ENCODE data around the gene ULK1. TPM values are rescaled to one million over a fixed set of nuclear protein-coding genes. Genes with fewer than 3 reads are reported as not detected.

Gene ULK1
- total RNA-seq, 2 donors from 2014 or later, result 23.2 to 40.6 TPM

DNA sequence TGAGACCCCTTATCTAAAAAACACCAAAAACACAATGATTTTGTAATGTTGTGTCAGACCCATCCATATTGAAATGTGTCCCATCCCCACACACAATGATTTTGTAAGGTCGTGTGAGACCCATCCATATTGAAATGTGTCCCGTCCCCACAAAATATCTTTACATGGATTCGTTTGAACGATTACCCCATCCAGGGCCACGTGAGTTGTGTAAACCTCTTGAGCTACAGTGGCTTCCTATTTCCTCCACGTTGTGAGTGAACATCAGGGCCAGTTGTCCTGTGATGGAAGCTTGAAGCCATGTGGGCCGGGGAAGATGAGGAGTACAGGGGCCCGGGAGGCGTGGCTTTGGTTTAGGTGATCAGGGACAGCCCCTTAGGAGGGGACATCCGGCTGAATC, 27.0 kb upstream of the ULK1 start:
- ATAC-seq (ENCODE audit: insufficient number of reproducible peaks, low FRiP score, low read depth), result no peak
- no peaks in the 10 kb centered on the region for H3K9me3 ChIP-seq
- no peak for DNase-seq (ENCODE audit: low spot score)
- no peak overlapping the region for H3K4me3 ChIP-seq
- H3K4me1 ChIP-seq (ENCODE audit: control insufficient read depth in 1 of 2, low read depth in 2 of 2), result no peaks in the 10 kb centered on the region
- H3K27me3 ChIP-seq (replicated peaks; ENCODE audit: insufficient read depth), result no peaks in the 10 kb centered on the region
- TF ChIP-seq, protein P1, sequence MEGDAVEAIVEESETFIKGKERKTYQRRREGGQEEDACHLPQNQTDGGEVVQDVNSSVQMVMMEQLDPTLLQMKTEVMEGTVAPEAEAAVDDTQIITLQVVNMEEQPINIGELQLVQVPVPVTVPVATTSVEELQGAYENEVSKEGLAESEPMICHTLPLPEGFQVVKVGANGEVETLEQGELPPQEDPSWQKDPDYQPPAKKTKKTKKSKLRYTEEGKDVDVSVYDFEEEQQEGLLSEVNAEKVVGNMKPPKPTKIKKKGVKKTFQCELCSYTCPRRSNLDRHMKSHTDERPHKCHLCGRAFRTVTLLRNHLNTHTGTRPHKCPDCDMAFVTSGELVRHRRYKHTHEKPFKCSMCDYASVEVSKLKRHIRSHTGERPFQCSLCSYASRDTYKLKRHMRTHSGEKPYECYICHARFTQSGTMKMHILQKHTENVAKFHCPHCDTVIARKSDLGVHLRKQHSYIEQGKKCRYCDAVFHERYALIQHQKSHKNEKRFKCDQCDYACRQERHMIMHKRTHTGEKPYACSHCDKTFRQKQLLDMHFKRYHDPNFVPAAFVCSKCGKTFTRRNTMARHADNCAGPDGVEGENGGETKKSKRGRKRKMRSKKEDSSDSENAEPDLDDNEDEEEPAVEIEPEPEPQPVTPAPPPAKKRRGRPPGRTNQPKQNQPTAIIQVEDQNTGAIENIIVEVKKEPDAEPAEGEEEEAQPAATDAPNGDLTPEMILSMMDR (IDR thresholded peaks at IDR 0.05), result no peak
- no peak overlapping the region for H3K27ac ChIP-seq
- H3K36me3 ChIP-seq, result no peaks in the 10 kb centered on the region

DNA sequence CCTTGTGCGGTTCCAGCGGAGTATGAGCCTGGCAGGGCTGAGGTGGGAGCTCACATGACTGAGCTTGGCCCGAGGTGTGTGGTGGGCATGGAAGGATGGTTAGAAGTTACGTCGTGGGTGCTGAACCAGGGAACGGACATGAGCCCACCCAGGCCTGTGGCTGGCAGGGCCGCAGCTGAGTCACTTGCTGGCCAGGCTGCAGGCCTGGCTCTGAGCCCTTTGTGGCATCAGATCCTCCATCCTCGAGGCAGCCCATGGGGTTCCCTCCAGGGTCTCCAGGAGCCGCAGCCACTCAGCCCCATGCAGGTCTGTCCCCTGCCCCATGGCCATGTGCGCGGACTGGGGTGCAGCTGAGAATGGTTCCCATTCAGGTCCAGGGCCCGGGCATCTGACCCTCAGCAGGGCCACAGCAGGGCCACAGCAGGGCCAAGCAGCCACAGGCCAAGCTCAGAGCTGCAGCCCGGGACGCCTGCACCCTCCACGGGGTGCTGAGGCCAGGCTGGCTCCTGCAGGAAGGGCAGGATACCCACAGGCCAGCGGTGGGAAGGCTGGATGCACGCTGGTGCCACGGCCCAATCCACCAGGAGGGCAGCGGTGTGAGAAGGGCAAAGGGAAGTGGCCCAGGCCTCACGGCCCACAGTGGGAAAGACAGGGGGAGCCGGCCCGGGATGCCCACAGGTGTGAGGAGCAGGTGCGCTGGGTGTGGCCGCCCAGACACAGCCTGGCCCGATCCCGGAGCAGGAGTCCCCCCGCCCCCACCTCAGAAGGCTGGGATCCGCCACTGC, 26.3 kb upstream of the ULK1 start:
- no peaks in the 10 kb centered on the region for H3K9me3 ChIP-seq
- no peaks in the 10 kb centered on the region for H3K4me1 ChIP-seq (ENCODE audit: control insufficient read depth in 1 of 2, low read depth in 2 of 2)
- no peak overlapping the region for H3K4me3 ChIP-seq
- no peaks in the 10 kb centered on the region for H3K27me3 ChIP-seq (replicated peaks; ENCODE audit: insufficient read depth)
- H3K36me3 ChIP-seq, result no peaks in the 10 kb centered on the region
- DNase-seq (ENCODE audit: low spot score), result no peak
- TF ChIP-seq, protein P1 (IDR thresholded peaks at IDR 0.05), result no peak
- no peak overlapping the region for H3K27ac ChIP-seq
- ATAC-seq (ENCODE audit: insufficient number of reproducible peaks, low FRiP score, low read depth), result no peak

DNA sequence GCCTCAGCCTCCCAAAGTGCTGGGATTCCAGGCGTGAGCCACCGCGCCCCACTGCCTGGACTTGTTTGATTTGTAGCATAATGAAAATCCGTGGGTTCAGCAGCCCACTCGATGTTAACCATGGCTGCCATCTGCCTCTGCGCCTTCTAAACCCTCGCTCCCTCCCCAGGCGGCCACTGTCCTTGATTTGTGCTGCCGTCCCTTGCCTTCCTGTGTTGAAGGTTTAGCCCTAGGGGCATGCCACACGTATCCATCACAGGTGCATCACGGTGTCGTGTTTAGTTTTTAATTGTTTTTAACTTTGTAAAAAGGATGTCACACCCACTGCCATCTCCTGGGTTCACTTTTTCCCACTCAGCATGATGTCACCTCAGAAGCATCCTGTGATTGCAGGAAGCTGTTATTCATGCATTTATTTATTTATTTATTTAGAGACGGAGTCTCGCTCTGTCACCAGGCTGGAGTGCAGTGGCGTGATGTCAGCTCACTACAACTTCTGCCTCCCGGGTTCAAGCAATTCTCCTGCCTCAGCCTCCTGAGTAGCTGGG, 24.5 kb upstream of the ULK1 start:
- no peaks in the 10 kb centered on the region for H3K9me3 ChIP-seq

DNA sequence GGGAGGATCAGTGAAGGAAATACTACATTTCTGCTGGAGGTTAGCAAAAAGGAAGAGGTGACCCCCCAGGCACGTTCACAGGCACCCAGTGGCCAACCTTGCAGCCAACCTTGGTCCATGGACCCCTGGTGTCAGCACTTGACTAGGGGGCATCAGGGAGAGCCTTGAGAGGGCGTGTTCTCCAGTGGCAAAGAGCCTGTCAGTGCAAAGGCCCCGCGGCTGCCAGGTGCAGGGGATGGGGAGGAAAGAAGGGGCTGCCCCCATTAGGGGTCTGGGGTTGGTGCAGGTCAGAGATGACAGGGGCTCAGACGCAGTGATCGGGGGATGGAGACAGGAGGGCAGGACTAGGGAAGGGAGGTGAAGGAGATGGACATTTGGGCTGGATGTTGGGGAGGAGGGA, 22.7 kb upstream of the ULK1 start:
- TF ChIP-seq, protein P1 (IDR thresholded peaks at IDR 0.05), result no peak
- no peak for DNase-seq (ENCODE audit: low spot score)
- H3K9me3 ChIP-seq, result no peaks in the 10 kb centered on the region
- no peaks in the 10 kb centered on the region for H3K36me3 ChIP-seq
- H3K27ac ChIP-seq, result no peak overlapping the region
- H3K4me3 ChIP-seq, result no peak overlapping the region
- no peaks in the 10 kb centered on the region for H3K27me3 ChIP-seq (replicated peaks; ENCODE audit: insufficient read depth)
- H3K4me1 ChIP-seq (ENCODE audit: control insufficient read depth in 1 of 2, low read depth in 2 of 2), result no peaks in the 10 kb centered on the region
- no peak for ATAC-seq (ENCODE audit: insufficient number of reproducible peaks, low FRiP score, low read depth)

More for the DNA sequence above, 24.5 kb upstream of the ULK1 start:
- H3K4me3 ChIP-seq, result no peak overlapping the region
- H3K4me1 ChIP-seq (ENCODE audit: control insufficient read depth in 1 of 2, low read depth in 2 of 2), result no peaks in the 10 kb centered on the region
- no peak for ATAC-seq (ENCODE audit: insufficient number of reproducible peaks, low FRiP score, low read depth)
- H3K36me3 ChIP-seq, result no peaks in the 10 kb centered on the region
- TF ChIP-seq, protein P1 (IDR thresholded peaks at IDR 0.05), result no peak
- H3K27ac ChIP-seq, result no peak overlapping the region
- no peak for DNase-seq (ENCODE audit: low spot score)
- H3K27me3 ChIP-seq (replicated peaks; ENCODE audit: insufficient read depth), result no peaks in the 10 kb centered on the region

DNA sequence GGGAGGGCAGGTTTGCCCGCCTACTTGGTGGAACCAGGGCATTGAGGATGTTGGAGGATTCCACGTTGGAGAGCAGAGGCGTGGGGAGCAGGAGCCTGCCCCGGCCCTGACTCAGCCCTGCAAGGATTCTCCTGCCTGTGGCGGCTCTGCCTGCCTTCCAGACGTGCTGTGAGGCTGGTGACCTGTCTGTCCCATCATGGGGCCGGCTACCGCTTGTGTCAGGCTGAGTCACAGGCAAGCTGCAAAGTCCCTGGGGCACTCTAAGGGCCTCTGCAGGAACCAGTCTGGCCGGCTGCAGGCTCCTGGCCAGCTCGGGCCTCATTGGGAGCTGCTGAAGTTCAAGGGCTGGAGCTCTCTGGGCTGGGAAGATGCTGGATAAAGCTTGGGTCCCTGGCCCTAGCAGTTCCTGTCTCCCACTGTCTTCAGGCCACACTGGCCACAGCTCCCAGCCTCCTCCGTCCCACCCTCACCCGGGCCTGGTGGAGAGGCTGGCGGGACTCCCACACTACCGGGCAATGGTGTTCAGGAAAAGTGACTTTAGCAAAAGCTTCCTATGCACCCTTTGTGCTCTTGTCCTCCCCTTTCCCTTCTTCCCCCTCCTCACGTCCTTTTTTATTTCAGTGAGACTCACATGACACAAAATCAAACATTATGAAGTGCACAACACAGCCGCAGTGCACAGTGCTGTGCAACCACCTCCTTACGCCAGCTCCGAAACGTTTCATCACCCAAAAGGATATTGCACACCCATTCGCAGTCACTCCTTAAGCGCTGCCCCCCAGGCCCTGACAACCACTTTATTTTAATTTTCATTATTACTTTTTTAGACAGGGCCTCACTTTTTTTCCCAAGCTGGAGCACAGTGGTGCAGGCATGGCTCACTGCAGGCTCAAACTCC, 22.0 kb upstream of the ULK1 start:
- DNase-seq (ENCODE audit: low spot score), result no peak

More for the DNA sequence above, 22.0 kb upstream of the ULK1 start:
- TF ChIP-seq, protein P1 (IDR thresholded peaks at IDR 0.05), result no peak
- no peak overlapping the region for H3K4me3 ChIP-seq
- H3K9me3 ChIP-seq, result no peaks in the 10 kb centered on the region
- ATAC-seq (ENCODE audit: insufficient number of reproducible peaks, low FRiP score, low read depth), result no peak
- H3K27me3 ChIP-seq (replicated peaks; ENCODE audit: insufficient read depth), result no peaks in the 10 kb centered on the region
- H3K36me3 ChIP-seq, result no peaks in the 10 kb centered on the region
- H3K27ac ChIP-seq, result no peak overlapping the region
- no peaks in the 10 kb centered on the region for H3K4me1 ChIP-seq (ENCODE audit: control insufficient read depth in 1 of 2, low read depth in 2 of 2)

Data from thoracic aorta (tissue), 2 donors.